H9 (cell line): ENCODE measurements around the gene TCAF1. TPM values are rescaled to one million over a fixed set of nuclear protein-coding genes. Genes with fewer than 3 reads are reported as not detected.

ENCODE experiments used
- DNase-seq: peaks from one replicate; pipeline ENCODE4 v3.0.0-alpha.2; 2017
- H2AFZ ChIP-seq: one replicate; pipeline ENCODE4 v1.6.1; 2013; ENCODE audit warnings: mild to moderate bottlenecking, low read length, control low read depth, moderate library complexity
- H2AK5ac ChIP-seq: 2 replicates; pipeline ENCODE4 v1.6.1; 2013; ENCODE audit warnings: low read length, control low read depth, mixed read lengths; ENCODE audit not compliant: insufficient read length
- H2BK120ac ChIP-seq: one replicate; pipeline ENCODE4 v1.6.1; 2013; ENCODE audit warnings: low read depth, mild to moderate bottlenecking, low read length, control low read depth, inconsistent platforms; ENCODE audit not compliant: poor library complexity, severe bottlenecking
- H2BK12ac ChIP-seq: 2 replicates; pipeline ENCODE4 v1.6.1; 2013; ENCODE audit warnings: low read length, control low read depth, mixed read lengths, low read depth; ENCODE audit not compliant: insufficient read length
- H2BK15ac ChIP-seq: 2 replicates; pipeline ENCODE4 v1.6.1; 2013; ENCODE audit warnings: low read depth, low read length, control low read depth
- H2BK20ac ChIP-seq: one replicate; pipeline ENCODE4 v1.6.1; 2013; ENCODE audit warnings: low read depth, mild to moderate bottlenecking, low read length, control low read depth, inconsistent platforms; ENCODE audit not compliant: poor library complexity, severe bottlenecking
- H2BK5ac ChIP-seq: 2 replicates; pipeline ENCODE4 v1.6.1; 2013; ENCODE audit warnings: low read length, control low read depth, mixed read lengths; ENCODE audit not compliant: insufficient read length
- H3K14ac ChIP-seq: 2 replicates; pipeline ENCODE4 v1.6.1; 2013; ENCODE audit warnings: low read length, control low read depth; ENCODE audit not compliant: insufficient read depth
- H3K18ac ChIP-seq: 2 replicates; pipeline ENCODE4 v1.6.1; 2013; ENCODE audit warnings: low read depth, mild to moderate bottlenecking, mixed read lengths, low read length, control low read depth; ENCODE audit not compliant: insufficient read length
- H3K23ac ChIP-seq: 2 replicates; pipeline ENCODE4 v1.6.1; 2013; ENCODE audit warnings: low read length, control low read depth, mixed read lengths, low read depth; ENCODE audit not compliant: insufficient read length
- H3K23me2 ChIP-seq: 2 replicates; pipeline ENCODE4 v1.6.1; 2013; ENCODE audit warnings: low read depth, mild to moderate bottlenecking, mixed read lengths, low read length, control low read depth; ENCODE audit not compliant: insufficient read length, poor library complexity, severe bottlenecking
- H3K27ac ChIP-seq: 2 replicates; pipeline ENCODE4 v1.5.1; 2013; ENCODE audit warnings: low read length, control low read depth, mixed read lengths, low read depth; ENCODE audit not compliant: insufficient read length
- H3K27me3 ChIP-seq: 2 replicates; pipeline ENCODE4 v1.6.1; 2013; ENCODE audit warnings: low read length, control low read depth, inconsistent platforms; ENCODE audit not compliant: insufficient read depth
- H3K4ac ChIP-seq: 2 replicates; pipeline ENCODE4 v1.6.1; 2013; ENCODE audit warnings: low read depth, mild to moderate bottlenecking, control low read depth, inconsistent platforms, low read length, moderate library complexity
- H3K4me1 ChIP-seq: 2 replicates; pipeline ENCODE4 v1.6.1; 2013; ENCODE audit warnings: low read length, control low read depth, inconsistent platforms; ENCODE audit not compliant: insufficient read depth
- H3K4me2 ChIP-seq: 2 replicates; pipeline ENCODE4 v1.6.1; 2013; ENCODE audit warnings: low read length, control low read depth, mixed read lengths; ENCODE audit not compliant: insufficient read length, insufficient read depth
- H3K56ac ChIP-seq: 2 replicates; pipeline ENCODE4 v1.6.1; 2013; ENCODE audit warnings: low read depth, mild to moderate bottlenecking, mixed read lengths, low read length, control low read depth; ENCODE audit not compliant: insufficient read length
- H3K79me1 ChIP-seq: 2 replicates; pipeline ENCODE4 v1.6.1; 2013; ENCODE audit warnings: low read depth, mild to moderate bottlenecking, moderate library complexity, low read length, control low read depth, inconsistent platforms; ENCODE audit not compliant: insufficient read depth, poor library complexity, severe bottlenecking
- H3K79me2 ChIP-seq: 2 replicates; pipeline ENCODE4 v1.6.1; 2013; ENCODE audit warnings: low read length, control low read depth, inconsistent platforms; ENCODE audit not compliant: insufficient read depth
- H3K9ac ChIP-seq: 2 replicates; pipeline ENCODE4 v1.6.1; 2013; ENCODE audit warnings: low read length, control low read depth, mixed read lengths; ENCODE audit not compliant: insufficient read length; ENCODE audit errors: extremely low read depth
- H3K9me3 ChIP-seq: one replicate; pipeline ENCODE4 v1.6.1; 2013; ENCODE audit warnings: low read depth, low read length, inconsistent platforms; ENCODE audit not compliant: control insufficient read depth
- H3T11ph ChIP-seq: one replicate; pipeline ENCODE4 v1.6.1; 2013; ENCODE audit warnings: mild to moderate bottlenecking, low read length, control low read depth, inconsistent platforms
- H4K20me1 ChIP-seq: one replicate; pipeline ENCODE4 v1.6.1; 2013; ENCODE audit not compliant: control insufficient read depth, insufficient read length, insufficient read depth
- H4K5ac ChIP-seq: 2 replicates; pipeline ENCODE4 v1.6.1; 2013; ENCODE audit warnings: low read depth, mild to moderate bottlenecking, mixed read lengths, low read length, control low read depth; ENCODE audit not compliant: insufficient read length
- H4K8ac ChIP-seq: replicated peaks from 2 replicates; pipeline ENCODE4 v1.6.1; 2013; ENCODE audit warnings: low read length, control low read depth, mixed read lengths, low read depth; ENCODE audit not compliant: insufficient read length
- H4K91ac ChIP-seq: 2 replicates; pipeline ENCODE4 v1.6.1; 2013; ENCODE audit warnings: low read depth, mild to moderate bottlenecking, moderate library complexity, mixed read lengths, low read length, control low read depth; ENCODE audit not compliant: insufficient read length
- H3K27ac Mint-ChIP-seq, 3 experiments: 2 replicates in 2 of 3; 3 replicates in 1 of 3; pipeline ENCODE4 v1.8.0; 2020 to 2021; ENCODE audit warnings: mixed read lengths in 3 of 3, mild to moderate bottlenecking in 1 of 3, moderate library complexity in 1 of 3
- H3K27me3 Mint-ChIP-seq: 2 replicates; pipeline ENCODE4 v1.8.0; 2021; ENCODE audit warnings: low read depth, mild to moderate bottlenecking, moderate library complexity, mixed read lengths
- H3K36me3 Mint-ChIP-seq, 3 experiments: 2 replicates in 2 of 3; 3 replicates in 1 of 3; pipeline ENCODE4 v1.8.0; 2020 to 2021; ENCODE audit warnings: low read depth in 3 of 3, mixed read lengths in 3 of 3; ENCODE audit not compliant: insufficient read depth in 1 of 3
- H3K4me1 Mint-ChIP-seq, 2 experiments: 2 replicates each; pipeline ENCODE4 v1.8.0; 2020; ENCODE audit warnings: mixed read lengths in 2 of 2
- H3K4me3 Mint-ChIP-seq, 2 experiments: 2 replicates in 1 of 2; 3 replicates in 1 of 2; pipeline ENCODE4 v1.8.0; 2020 to 2021; ENCODE audit warnings: mild to moderate bottlenecking in 2 of 2, mixed read lengths in 2 of 2, moderate library complexity in 1 of 2
- H3K9me3 Mint-ChIP-seq, 2 experiments: 2 replicates in 1 of 2; 3 replicates in 1 of 2; pipeline ENCODE4 v1.8.0; 2020; ENCODE audit warnings: mild to moderate bottlenecking in 2 of 2, mixed read lengths in 2 of 2, moderate library complexity in 1 of 2
- CTCF ChIP-seq: fragments of 200-600 bp; sonication (generic); conservative IDR thresholded peaks from 3 replicates; pipeline ENCODE4 v1.8.0; 2021; ENCODE audit warnings: antibody characterized with exemption, mild to moderate bottlenecking
- total RNA-seq: library from RNA; stranded (reverse); gene quantifications from 2 replicates; pipeline ENCODE4 v1.2.1, GENCODE V29; 2021

Gene TCAF1
- total RNA-seq, 1 experiment from 2014 or later, result 46.8 TPM

- H2AFZ ChIP-seq, result no peak overlapping the region
- no peaks in the 10 kb centered on the region for H3K79me1 ChIP-seq
- no peak overlapping the region for H3K14ac ChIP-seq
- no peak overlapping the region for H4K91ac ChIP-seq
- no peak for TF ChIP-seq CTCF
- H3K9me3 ChIP-seq, result no peaks in the 10 kb centered on the region
- H3K4me1 Mint-ChIP-seq, result peaks cover 33% of the 10 kb centered on the region in 2 experiments
- H3K79me2 ChIP-seq, result peaks cover 17% of the 10 kb centered on the region; the same call in 1 of the 2 replicates
- no peak overlapping the region for H3K9ac ChIP-seq
- H2BK15ac ChIP-seq, result no peak overlapping the region
- H3K36me3 Mint-ChIP-seq, result peaks cover 0 to 8% (median under 1%) of the 10 kb centered on the region in 3 experiments; a peak in 4 of 7 replicates
- no peak overlapping the region for H3K4me2 ChIP-seq
- H4K8ac ChIP-seq, result no peak overlapping the region
- no peaks in the 10 kb centered on the region for H3K27me3 ChIP-seq
- H2BK120ac ChIP-seq, result no peak overlapping the region
- H3K18ac ChIP-seq, result no peak overlapping the region
- H3T11ph ChIP-seq, result no peak overlapping the region
- no peak overlapping the region for H3K4ac ChIP-seq
- no peak overlapping the region for H3K27ac Mint-ChIP-seq
- no peaks in the 10 kb centered on the region for H4K20me1 ChIP-seq
- H2BK12ac ChIP-seq, result no peak overlapping the region
- H3K9me3 Mint-ChIP-seq, result peaks cover 0 to 3% of the 10 kb centered on the region in 2 experiments; a peak in 3 of 5 replicates
- no peak overlapping the region for H3K23ac ChIP-seq
- H3K23me2 ChIP-seq, result peaks cover 7% of the 10 kb centered on the region
- no peak overlapping the region for H2BK5ac ChIP-seq
- H3K27me3 Mint-ChIP-seq, result no peaks in the 10 kb centered on the region
- no peak overlapping the region for H3K56ac ChIP-seq
- H3K4me3 Mint-ChIP-seq, result no peak overlapping the region
- H3K27ac ChIP-seq, result no peak overlapping the region
- no peak overlapping the region for H2AK5ac ChIP-seq
- H4K5ac ChIP-seq, result no peak overlapping the region
- no peak for DNase-seq
- no peaks in the 10 kb centered on the region for H3K4me1 ChIP-seq
- no peak overlapping the region for H2BK20ac ChIP-seq
Observed at GRCh38 chr7:143896667-143897066, 5.3 kb downstream of the TCAF1 start.
